ENCODE results near the gene SLC6A1. TPM values are rescaled to one million over a fixed set of nuclear protein-coding genes. Genes with fewer than 3 reads are reported as not detected.

SLC6A1 gene
- total RNA-seq, 1 experiment from 2014 or later, result not detected

GRCh38 chr3:11001020-11001657 lies 8.6 kb downstream of the SLC6A1 start:
- Histone ChIP-seq H3K4me2 (ENCODE audit: insufficient read depth, insufficient read length, low read length) (no peak overlapping the region), H3K14ac (ENCODE audit: insufficient read depth, low read length) (no peak overlapping the region), H3K79me2 (ENCODE audit: insufficient read depth, low read length) (no peaks in the 10 kb centered on the region), H4K20me1 (ENCODE audit: control insufficient read depth, insufficient read depth, insufficient read length) (no peaks in the 10 kb centered on the region), H3K18ac (ENCODE audit: insufficient read length, low read depth, low read length) (no peak overlapping the region), H3K56ac (ENCODE audit: insufficient read length, low read depth, low read length) (no peak overlapping the region), H4K8ac (replicated peaks; ENCODE audit: insufficient read length, low read depth, low read length) (no peak overlapping the region), H2AFZ (ENCODE audit: low read length) (no peak overlapping the region), H2BK20ac (ENCODE audit: low read depth, low read length, poor library complexity, severe bottlenecking) (no peak overlapping the region), H2BK15ac (ENCODE audit: low read depth, low read length) (no peak overlapping the region), H3K27me3 (ENCODE audit: insufficient read depth, low read length) (no peaks in the 10 kb centered on the region; the same call in 1 of the 2 replicates), H3K9me3 (ENCODE audit: control insufficient read depth, low read depth, low read length) (no peaks in the 10 kb centered on the region), H3K4ac (ENCODE audit: low read depth, low read length) (no peak overlapping the region), H4K91ac (ENCODE audit: insufficient read length, low read depth, low read length) (no peak overlapping the region), H3K9ac (ENCODE audit: extremely low read depth, insufficient read length, low read length) (no peak overlapping the region), H2BK12ac (ENCODE audit: insufficient read length, low read depth, low read length) (no peak overlapping the region), H2BK120ac (ENCODE audit: low read depth, low read length, poor library complexity, severe bottlenecking) (no peak overlapping the region), H3T11ph (ENCODE audit: low read length) (no peak overlapping the region), H3K79me1 (ENCODE audit: insufficient read depth, low read depth, low read length, poor library complexity, severe bottlenecking) (no peaks in the 10 kb centered on the region), H2AK5ac (ENCODE audit: insufficient read length, low read length) (no peak overlapping the region), H3K23me2 (ENCODE audit: insufficient read length, low read depth, low read length, poor library complexity, severe bottlenecking) (no peaks in the 10 kb centered on the region), H3K27ac (ENCODE audit: insufficient read length, low read depth, low read length) (no peak overlapping the region), H3K4me1 (ENCODE audit: insufficient read depth, low read length) (no peaks in the 10 kb centered on the region), H2BK5ac (ENCODE audit: insufficient read length, low read length) (no peak overlapping the region), H4K5ac (ENCODE audit: insufficient read length, low read depth, low read length) (no peak overlapping the region), H3K23ac (ENCODE audit: insufficient read length, low read depth, low read length) (no peak overlapping the region)
- no peaks in the 10 kb centered on the region; a peak in 1 of 7 replicates for H3K36me3 Mint-ChIP-seq (ENCODE audit: insufficient read depth in 1 of 3, low read depth in 3 of 3)
- peaks cover 58% of the 10 kb centered on the region for H3K27me3 Mint-ChIP-seq (ENCODE audit: low read depth)
- no peak overlapping the region for H3K27ac Mint-ChIP-seq
- WGBS (ENCODE audit: extremely low coverage, insufficient read length, low lambda C conversion rate), result no CpG with 5 or more reads among the region's 11 CpGs
- no peaks in the 10 kb centered on the region for H3K9me3 Mint-ChIP-seq
- H3K4me1 Mint-ChIP-seq, result peaks cover 0 to 6% of the 10 kb centered on the region in 2 experiments; a peak in 3 of 4 replicates
- no peak for TF ChIP-seq CTCF (conservative IDR thresholded peaks at IDR 0.05)
- no peak overlapping the region for H3K4me3 Mint-ChIP-seq
- no peak for DNase-seq
